ENCODE results near the gene TSPAN10. TPM values are rescaled to one million over a fixed set of nuclear protein-coding genes. Genes with fewer than 3 reads are reported as not detected.

Gene TSPAN10
- total and polyA plus RNA-seq, 2 of the 13 experiments (the other 11 are each of a cell fraction or from before 2014, with no cell fraction given), result 0.54 to 0.75 TPM

GRCh38 chr17:81665205-81666091 lies 28.5 kb downstream of the TSPAN10 start (continued):
- TF ChIP-seq BRD4 (CRISPR knock-in tag; IDR thresholded peaks at IDR 0.05), result peak; percentile 25; the same call in 1 of the 2 replicates
- TF ChIP-seq, protein P1, sequence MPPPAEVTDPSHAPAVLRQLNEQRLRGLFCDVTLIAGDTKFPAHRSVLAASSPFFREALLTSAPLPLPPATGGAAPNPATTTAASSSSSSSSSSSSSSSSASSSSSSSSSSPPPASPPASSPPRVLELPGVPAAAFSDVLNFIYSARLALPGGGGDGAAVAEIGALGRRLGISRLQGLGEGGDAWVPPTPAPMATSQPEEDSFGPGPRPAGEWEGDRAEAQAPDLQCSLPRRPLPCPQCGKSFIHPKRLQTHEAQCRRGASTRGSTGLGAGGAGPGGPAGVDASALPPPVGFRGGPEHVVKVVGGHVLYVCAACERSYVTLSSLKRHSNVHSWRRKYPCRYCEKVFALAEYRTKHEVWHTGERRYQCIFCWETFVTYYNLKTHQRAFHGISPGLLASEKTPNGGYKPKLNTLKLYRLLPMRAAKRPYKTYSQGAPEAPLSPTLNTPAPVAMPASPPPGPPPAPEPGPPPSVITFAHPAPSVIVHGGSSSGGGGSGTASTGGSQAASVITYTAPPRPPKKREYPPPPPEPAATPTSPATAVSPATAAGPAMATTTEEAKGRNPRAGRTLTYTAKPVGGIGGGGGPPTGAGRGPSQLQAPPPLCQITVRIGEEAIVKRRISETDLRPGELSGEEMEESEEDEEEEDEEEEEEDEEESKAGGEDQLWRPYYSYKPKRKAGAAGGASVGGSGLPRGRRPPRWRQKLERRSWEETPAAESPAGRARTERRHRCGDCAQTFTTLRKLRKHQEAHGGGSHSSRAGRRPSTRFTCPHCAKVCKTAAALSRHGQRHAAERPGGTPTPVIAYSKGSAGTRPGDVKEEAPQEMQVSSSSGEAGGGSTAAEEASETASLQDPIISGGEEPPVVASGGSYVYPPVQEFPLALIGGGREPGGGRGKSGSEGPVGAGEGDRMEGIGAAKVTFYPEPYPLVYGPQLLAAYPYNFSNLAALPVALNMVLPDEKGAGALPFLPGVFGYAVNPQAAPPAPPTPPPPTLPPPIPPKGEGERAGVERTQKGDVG (CRISPR knock-in tag; IDR thresholded peaks at IDR 0.05; ENCODE audit: borderline replicate concordance), result no peak; the same call in 1 of the 2 replicates
- TF ChIP-seq, protein P2, sequence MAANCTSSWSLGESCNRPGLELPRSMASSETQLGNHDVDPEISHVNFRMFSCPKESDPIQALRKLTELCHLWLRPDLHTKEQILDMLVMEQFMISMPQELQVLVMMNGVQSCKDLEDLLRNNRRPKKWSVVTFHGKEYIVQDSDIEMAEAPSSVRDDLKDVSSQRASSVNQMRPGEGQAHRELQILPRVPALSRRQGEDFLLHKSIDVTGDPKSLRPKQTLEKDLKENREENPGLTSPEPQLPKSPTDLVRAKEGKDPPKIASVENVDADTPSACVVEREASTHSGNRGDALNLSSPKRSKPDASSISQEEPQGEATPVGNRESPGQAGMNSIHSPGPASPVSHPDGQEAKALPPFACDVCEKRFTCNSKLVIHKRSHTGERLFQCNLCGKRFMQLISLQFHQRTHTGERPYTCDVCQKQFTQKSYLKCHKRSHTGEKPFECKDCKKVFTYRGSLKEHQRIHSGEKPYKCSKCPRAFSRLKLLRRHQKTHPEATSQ (CRISPR knock-in tag; IDR thresholded peaks at IDR 0.05; ENCODE audit: borderline replicate concordance), result 0 out of 2 replicates have a peak, but pooled peaks have one; percentile 66
- 0 out of 2 replicates have a peak, but pooled peaks have one; percentile 21 for TF ChIP-seq HNF1B (CRISPR knock-in tag; IDR thresholded peaks at IDR 0.05)
- TF ChIP-seq ZBTB7A (CRISPR knock-in tag; IDR thresholded peaks at IDR 0.05), result peak; percentile 64; the same call in 1 of the 2 replicates
- peak; percentile 43; the same call in 1 of the 2 replicates for TF ChIP-seq POLR2G (IDR thresholded peaks at IDR 0.05; ENCODE audit: low read depth, low read length)
- TF ChIP-seq SAP130 (CRISPR knock-in tag; IDR thresholded peaks at IDR 0.05; ENCODE audit: low read depth), result peak; percentile 22; the same call in 1 of the 2 replicates
- peak; percentile 58 for TF ChIP-seq HOXA3 (CRISPR knock-in tag; IDR thresholded peaks at IDR 0.05)
- no peak for TF ChIP-seq ZNF737 (CRISPR knock-in tag; IDR thresholded peaks at IDR 0.05; ENCODE audit: borderline replicate concordance)
- 0 out of 2 replicates have a peak, but pooled peaks have one; percentile 30 for TF ChIP-seq SMYD3 (CRISPR knock-in tag; IDR thresholded peaks at IDR 0.05)
- TF ChIP-seq, protein P3, sequence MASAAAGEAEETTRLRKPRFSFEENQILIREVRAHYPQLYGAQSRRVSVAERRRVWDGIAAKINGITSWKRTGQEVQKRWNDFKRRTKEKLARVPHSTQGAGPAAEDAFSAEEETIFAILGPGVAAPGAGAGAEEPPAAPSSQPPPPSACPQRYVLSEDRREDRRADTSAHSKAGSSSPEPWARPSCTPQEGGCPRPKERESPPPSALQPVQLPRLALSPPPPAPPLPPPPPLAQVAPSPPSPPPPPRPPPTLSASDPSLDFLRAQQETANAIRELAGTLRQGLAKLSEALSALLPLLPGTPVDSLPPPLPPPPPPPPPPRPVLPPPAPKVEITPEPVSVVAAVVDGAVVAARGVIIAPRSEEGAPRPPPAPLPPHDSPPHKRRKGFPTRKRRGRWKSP (CRISPR knock-in tag; IDR thresholded peaks at IDR 0.05), result peak; percentile 22; the same call in 1 of the 2 replicates
- peak; percentile 74; the same call in 1 of the 2 replicates for TF ChIP-seq ZC3H4 (CRISPR knock-in tag; IDR thresholded peaks at IDR 0.05; ENCODE audit: borderline replicate concordance)
- TF ChIP-seq IRX3 (CRISPR knock-in tag; IDR thresholded peaks at IDR 0.05; ENCODE audit: borderline replicate concordance, low read depth), result peak; percentile 50; the same call in 1 of the 2 replicates
- TF ChIP-seq GABPA (IDR thresholded peaks at IDR 0.05; ENCODE audit: low read depth, low read length), result peak; percentile 28; the same call in 1 of the 2 replicates
- TF ChIP-seq GABPA (CRISPR knock-in tag; IDR thresholded peaks at IDR 0.05; ENCODE audit: low read depth), result peak; percentile 41; the same call in 1 of the 2 replicates

All from HepG2 (cell line).